ENCODE data around the gene RCL1. TPM values are rescaled to one million over a fixed set of nuclear protein-coding genes. Genes with fewer than 3 reads are reported as not detected.
A peak's percentile ranks its signal among the peaks of the same experiment; 100 is the strongest.

RCL1 gene
- total RNA-seq, 1 donor from 2014 or later: 28.3 TPM

- peak overlapping the region in 1 of 2 donors; percentile 34 for H3K27ac ChIP-seq
- no peak for DNase-seq (ENCODE audit: low spot score in 2 of 2)
- no peaks in the 10 kb centered on the region for H3K9me3 ChIP-seq
- intact Hi-C loops (cut with DNase I): no loop called here
- H3K27me3 ChIP-seq: no peaks in the 10 kb centered on the region
- no peak overlapping the region for H3K4me3 ChIP-seq
- peaks cover 3 to 12% of the 10 kb centered on the region in 2 donors for H3K36me3 ChIP-seq
- no peak for TF ChIP-seq CTCF (IDR thresholded peaks at IDR 0.05)
- peaks cover 9 to 26% of the 10 kb centered on the region in 2 donors for H3K4me1 ChIP-seq
Observed at GRCh38 chr9:4852419-4852818, 59.7 kb downstream of the RCL1 start.

DNA sequence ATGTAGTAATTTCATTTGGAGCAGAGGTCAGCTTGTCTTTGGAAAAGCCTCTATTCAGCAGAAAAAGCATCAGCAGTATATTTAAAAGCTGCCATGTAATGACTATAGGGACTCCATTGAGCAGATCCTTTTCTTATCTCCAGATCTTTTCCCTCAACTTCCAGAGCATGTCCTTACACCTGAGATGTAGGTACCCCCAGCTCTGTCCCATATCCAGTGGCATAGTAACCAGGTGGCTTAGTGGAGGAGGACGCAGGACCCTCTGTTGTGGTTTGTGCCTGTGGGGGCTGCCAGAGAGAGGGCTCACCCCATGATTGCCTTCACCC, 61.5 kb downstream of the RCL1 start:
- Histone ChIP-seq H3K27ac (peak overlapping the region; percentile 27 to 84), H3K36me3 (peaks cover 0 to 17% of the 10 kb centered on the region in 2 donors), H3K27me3 (no peaks in the 10 kb centered on the region), H3K9me3 (no peaks in the 10 kb centered on the region), H3K4me3 (no peak overlapping the region), H3K4me1 (peaks cover 9 to 27% of the 10 kb centered on the region in 2 donors)
- no peak for DNase-seq (ENCODE audit: low spot score in 2 of 2)
- intact Hi-C loops (cut with DNase I): no loop called here
- no peak for TF ChIP-seq CTCF (IDR thresholded peaks at IDR 0.05)

DNA sequence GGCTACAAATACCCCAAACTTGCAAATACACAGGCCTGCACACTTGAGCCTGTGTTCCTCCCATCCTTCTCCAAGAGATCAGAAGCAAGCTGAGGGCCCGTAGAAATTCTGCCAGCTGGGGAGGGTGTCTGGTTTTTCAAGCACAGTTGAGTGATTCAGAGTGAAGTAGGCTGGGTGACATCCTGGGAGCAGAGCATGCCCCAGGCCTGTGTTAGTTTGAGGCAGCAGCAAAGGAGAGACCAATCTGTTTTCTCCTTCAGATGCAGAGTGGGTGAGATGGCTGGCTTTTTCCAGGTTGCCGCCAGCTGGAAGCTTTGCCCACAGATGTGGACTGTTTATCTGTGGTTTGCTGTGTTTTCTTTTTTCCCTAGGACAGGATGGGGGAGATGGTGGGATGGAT, 63.1 kb downstream of the RCL1 start:
- peak overlapping the region; percentile 75 to 84 for H3K27ac ChIP-seq

DNA sequence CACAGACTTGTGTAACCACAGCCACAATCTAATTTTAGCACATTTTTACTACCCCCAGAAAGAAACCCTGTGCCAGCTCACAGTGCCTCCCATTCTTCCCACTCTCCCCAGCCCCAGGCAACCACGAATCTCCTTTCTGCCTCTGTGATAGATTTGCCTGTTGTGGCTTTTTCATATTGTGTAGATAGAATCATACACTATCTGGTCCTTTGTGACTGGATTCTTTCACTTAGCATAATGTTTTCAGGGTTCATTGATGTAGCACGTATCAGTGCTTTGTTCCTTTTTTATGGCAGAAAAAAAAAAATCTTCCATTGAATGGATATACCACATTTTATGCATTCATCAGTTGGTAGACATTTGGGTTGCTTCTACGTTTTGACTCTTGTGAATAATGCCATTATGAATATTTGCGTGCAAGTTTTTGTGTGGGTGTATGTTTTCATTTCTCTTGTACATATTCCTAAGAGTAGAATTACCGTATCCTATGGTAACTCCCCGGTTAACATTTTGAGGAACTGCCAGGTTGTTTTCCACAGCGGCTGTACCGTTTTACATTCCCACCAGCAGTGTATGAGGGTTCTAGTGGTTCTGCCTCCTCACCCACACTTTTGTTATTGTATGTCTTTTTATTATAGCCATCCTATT, 64.5 kb downstream of the RCL1 start:
- H3K36me3 ChIP-seq: peaks cover 6 to 27% of the 10 kb centered on the region in 2 donors
- H3K9me3 ChIP-seq: no peaks in the 10 kb centered on the region
- H3K27ac ChIP-seq: peak overlapping the region; percentile 75 to 84
- TF ChIP-seq CTCF (IDR thresholded peaks at IDR 0.05): no peak
- H3K27me3 ChIP-seq: no peaks in the 10 kb centered on the region
- intact Hi-C loops (cut with DNase I): no loop called here
- peaks cover 9 to 36% of the 10 kb centered on the region in 2 donors for H3K4me1 ChIP-seq
- no peak for DNase-seq (ENCODE audit: low spot score in 2 of 2)
- no peak overlapping the region for H3K4me3 ChIP-seq

More for the DNA sequence above, 63.1 kb downstream of the RCL1 start:
- H3K36me3 ChIP-seq: peaks cover 6 to 24% of the 10 kb centered on the region in 2 donors
- TF ChIP-seq CTCF (IDR thresholded peaks at IDR 0.05): no peak
- intact Hi-C loops (cut with DNase I): no loop called here
- H3K4me1 ChIP-seq: peaks cover 9 to 30% of the 10 kb centered on the region in 2 donors
- peak in 1 of 2 donors; percentile 76 for DNase-seq (ENCODE audit: low spot score in 2 of 2)
- H3K27me3 ChIP-seq: no peaks in the 10 kb centered on the region
- no peaks in the 10 kb centered on the region for H3K9me3 ChIP-seq
- no peak overlapping the region for H3K4me3 ChIP-seq

- intact Hi-C loops (cut with DNase I): no loop called here
- peaks cover 6 to 22% of the 10 kb centered on the region in 2 donors for H3K36me3 ChIP-seq
- TF ChIP-seq CTCF (IDR thresholded peaks at IDR 0.05): no peak
- no peaks in the 10 kb centered on the region for H3K9me3 ChIP-seq
- H3K27ac ChIP-seq: no peak overlapping the region
- no peak for DNase-seq (ENCODE audit: low spot score in 2 of 2)
- H3K4me1 ChIP-seq: peaks cover 18 to 52% of the 10 kb centered on the region in 2 donors
- no peaks in the 10 kb centered on the region for H3K27me3 ChIP-seq
- no peak overlapping the region for H3K4me3 ChIP-seq
Observed at GRCh38 chr9:4859035-4859434, 66.3 kb downstream of the RCL1 start.
